GM18520 (cell line): Measurements from ENCODE around the gene CYP2D6.
"Not testable (repeated sequence)": the region's sequence is repeated elsewhere in the genome, so short reads cannot be mapped to it uniquely, and the experiment has no call there.

Experiments used
- ATAC-seq: cut with Tn5 transposase; IDR thresholded peaks from one replicate; pipeline ENCODE4 v1.9.1; 2021; ENCODE audit not compliant: unreplicated experiment

Gene CYP2D6

GRCh38 chr22:42135688-42136087 is 5.1 kb upstream of the CYP2D6 start:
- not testable (repeated sequence) for ATAC-seq

DNA sequence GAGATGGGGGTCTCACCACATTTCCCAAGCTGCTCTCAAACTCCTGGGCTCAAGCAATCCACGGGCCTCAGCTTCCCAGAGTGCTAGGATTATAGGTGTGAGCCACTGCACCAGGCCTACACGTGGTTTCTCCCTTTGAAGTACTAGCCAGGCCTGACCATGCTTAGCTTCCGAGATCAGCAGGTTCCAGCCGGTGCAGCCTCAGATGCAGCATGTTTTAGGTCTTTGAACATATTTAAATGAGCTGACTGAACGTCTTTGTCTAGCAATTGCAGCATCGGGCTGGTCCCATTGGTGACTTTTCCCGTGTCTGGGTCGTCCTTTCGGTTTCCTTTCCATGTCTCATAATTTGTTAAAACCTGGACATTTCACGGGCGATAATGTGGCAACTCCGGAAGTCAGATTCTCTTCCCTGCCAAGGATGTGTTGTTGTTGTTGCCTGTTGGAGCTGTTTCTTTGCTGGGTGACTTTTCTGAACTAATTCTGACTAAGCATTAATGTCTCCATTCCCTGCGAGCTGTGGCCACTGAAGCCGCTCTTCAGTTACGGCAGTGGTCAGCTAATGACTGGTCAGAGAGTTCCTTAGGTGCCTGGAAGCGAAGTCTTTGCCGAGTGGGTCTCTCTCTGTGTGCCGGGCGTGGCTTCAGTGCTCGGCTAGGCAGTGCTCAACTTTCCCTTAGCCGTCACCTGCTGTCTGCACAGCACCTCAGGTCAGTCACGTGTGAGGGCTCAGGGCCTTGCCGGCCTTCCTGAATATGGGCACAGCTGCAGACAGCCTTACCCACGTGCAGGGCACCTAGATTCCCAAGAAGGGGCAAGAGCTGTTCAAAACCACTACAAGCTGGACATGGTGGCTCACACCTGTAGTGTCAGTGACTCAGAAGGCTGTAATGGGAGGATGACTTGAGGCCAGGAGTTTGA is 3.8 kb upstream of the CYP2D6 start:
- no peak for ATAC-seq

DNA sequence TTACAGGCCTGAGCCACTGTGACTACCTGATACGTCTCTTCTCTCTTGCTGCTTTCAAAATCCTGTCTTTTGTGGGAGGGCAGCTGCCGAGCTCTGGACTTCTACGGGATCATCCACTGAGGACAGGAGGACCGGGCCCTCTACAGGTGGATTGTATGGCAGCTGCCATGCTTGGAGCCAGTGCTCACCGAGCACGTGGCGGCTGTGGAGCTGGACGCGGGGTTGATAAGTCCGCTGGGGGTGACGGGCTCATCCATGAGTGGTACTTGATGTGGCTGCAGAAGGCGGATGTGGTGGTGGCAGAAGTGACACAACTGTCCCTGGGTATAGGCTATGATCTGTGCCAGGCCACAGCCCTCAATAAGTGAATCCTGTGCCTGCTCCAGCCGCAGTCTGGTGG is 1.8 kb upstream of the CYP2D6 start:
- ATAC-seq, result no peak

DNA sequence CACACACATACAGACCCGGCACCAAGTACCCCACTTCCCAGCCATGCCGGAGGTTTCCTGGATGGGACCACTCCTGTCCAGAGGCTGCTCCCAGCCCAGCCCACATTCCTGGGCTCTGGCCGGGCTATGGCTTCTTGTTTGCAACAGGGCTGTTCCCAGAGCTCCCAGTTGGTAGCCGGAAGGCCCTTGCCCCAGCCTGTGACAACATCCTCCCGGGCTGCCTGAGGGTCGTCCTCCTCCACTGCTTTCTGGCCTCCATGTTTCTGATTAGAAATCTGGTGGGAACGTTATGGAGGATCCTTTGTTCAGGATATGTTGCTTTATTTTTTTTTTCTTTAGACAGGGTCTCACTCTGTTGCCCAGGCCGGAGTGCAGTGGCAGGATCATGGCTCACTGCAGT is 952 bp upstream of the CYP2D6 start:
- no peak for ATAC-seq

GRCh38 chr22:42130182-42130581 is 428 bp downstream of the CYP2D6 start:
- ATAC-seq, result not testable (repeated sequence)

GRCh38 chr22:42128776-42129694 is 1.6 kb downstream of the CYP2D6 start:
- not testable (repeated sequence) for ATAC-seq

DNA sequence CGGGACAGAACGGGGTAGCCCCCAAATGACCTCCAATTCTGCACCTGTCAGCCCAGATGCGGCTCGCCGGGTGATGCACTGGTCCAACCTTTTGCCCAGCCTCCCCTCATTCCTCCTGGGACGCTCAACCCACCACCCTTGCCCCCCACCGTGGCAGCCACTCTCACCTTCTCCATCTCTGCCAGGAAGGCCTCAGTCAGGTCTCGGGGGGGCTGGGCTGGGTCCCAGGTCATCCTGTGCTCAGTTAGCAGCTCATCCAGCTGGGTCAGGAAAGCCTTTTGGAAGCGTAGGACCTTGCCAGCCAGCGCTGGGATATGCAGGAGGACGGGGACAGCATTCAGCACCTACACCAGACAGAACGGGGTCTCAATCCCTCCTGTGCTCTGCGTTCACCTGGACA is 2.6 kb downstream of the CYP2D6 start:
- not testable (repeated sequence) for ATAC-seq

DNA sequence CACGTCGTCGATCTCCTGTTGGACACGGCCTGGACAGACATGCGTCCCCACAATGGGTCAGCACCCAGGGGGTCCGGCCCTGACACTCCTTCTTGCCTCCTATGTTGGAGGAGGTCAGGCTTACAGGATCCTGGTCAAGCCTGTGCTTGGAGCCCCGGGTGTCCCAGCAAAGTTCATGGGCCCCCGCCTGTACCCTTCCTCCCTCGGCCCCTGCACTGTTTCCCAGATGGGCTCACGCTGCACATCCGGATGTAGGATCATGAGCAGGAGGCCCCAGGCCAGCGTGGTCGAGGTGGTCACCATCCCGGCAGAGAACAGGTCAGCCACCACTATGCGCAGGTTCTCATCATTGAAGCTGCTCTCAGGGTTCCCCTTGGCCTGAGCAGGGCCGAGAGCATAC is 3.0 kb downstream of the CYP2D6 start:
- no peak for ATAC-seq

GRCh38 chr22:42123529-42123928 is 7.1 kb downstream of the CYP2D6 start:
- ATAC-seq, result not testable (repeated sequence)

DNA sequence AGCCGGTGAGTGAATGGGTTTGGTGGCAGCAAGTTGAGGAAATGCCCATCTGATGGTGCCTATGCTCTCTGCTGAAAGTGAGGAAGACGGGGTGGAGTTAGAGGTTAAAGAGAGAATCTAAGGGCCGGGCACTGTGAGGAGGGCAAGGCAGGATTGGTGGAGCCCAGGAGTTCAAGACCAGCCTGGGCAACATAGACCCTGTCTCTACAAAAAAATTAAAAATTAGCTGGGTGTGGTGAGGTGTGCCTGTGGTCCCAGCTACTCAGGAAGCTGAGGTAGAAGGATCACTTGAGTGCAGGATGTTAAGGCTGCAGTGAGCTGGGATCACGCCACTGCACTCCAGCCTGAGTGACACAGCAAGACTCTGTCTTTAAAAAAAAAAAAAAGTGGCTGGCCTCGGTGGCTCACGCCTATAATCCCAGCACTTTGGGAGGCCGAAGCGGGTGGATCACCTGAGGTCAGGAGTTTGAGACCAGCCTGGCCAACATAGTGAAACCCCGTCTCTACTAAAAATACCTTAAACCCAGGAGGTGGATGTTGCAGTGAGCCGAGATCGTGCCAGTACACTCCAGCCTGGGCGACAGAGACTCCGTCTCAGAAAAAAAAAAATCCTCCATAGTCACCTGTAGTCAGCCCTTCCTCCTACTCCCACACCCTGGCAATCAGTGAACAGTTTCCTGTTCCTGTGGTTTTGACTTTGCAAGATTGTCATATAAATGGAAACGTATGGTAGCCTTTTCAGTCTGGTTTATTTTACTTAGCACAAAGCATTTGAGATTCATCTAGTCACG is 10.2 kb downstream of the CYP2D6 start:
- ATAC-seq, result not testable (repeated sequence)

GRCh38 chr22:42116848-42117424 is 13.7 kb downstream of the CYP2D6 start:
- ATAC-seq, result no peak

GRCh38 chr22:42115420-42115830 is 15.2 kb downstream of the CYP2D6 start:
- not testable (repeated sequence) for ATAC-seq

GRCh38 chr22:42114721-42115120 is 15.9 kb downstream of the CYP2D6 start:
- no peak for ATAC-seq

- not testable (repeated sequence) for ATAC-seq
These were observed 17.8 kb downstream of the CYP2D6 start for GRCh38 chr22:42112793-42113192.

DNA sequence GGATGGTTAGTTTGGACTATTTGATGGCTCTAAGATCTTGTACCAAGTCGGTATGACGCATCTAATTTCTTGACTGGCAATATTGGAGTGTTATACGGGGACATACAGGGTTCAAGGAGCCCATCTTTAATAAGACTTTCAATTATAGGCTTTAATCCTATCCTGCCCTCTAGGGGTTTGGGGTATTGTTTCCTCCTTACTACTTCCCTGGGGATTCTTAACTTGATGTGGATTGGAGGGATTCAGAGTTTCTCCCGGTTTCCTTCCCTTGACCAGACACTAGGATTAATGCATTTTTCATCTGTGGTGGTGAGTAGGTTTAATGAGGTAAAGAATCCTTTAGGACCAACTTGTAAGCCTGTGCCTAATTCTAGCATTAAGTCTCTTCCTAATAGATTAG is 18.8 kb downstream of the CYP2D6 start:
- no peak for ATAC-seq

DNA sequence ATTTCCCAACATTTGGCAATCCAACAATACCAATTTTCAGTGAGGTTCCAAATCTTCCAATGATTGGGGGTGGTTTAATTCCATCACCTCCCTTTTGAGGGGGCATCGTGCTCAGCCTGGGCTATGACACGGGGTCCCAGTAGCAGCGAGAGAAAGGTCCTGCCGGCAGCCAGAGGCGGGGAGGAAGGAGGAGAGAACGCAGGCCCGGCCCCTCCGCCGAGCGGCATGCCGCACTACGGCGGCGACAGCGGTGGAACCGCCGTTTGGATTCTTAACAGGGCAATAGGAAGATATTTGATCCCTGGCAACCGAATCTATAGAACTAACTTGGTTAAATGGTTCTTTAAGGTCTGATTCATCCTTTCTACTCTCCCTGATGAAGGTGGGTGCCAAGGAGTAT is 21.8 kb downstream of the CYP2D6 start:
- ATAC-seq, result no peak

DNA sequence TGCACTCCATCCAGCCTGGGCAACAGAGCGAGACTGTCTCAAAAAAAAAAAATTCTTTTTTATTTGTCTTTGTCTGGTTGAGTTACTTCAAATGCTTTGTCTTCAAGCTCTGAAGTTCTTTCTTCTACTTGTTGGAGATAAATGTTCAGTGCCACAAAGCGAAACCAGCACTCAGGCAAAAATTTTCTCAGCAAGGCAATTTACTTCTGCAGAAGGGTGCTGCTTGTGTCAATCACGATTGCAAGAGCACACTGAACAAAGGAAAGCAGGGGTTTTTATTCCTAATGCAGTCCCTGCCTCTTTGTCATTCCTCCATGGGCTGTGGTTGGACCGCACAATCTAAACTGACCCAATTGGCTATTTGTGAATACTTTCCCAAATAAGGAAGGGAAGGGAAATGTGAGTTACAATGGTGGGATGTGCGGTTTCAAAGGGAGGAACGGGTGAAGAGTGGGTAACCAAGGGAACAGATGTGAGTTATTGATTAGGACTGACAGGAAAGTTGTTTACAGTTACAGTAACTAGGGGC is 26.2 kb downstream of the CYP2D6 start:
- not testable (repeated sequence) for ATAC-seq

DNA sequence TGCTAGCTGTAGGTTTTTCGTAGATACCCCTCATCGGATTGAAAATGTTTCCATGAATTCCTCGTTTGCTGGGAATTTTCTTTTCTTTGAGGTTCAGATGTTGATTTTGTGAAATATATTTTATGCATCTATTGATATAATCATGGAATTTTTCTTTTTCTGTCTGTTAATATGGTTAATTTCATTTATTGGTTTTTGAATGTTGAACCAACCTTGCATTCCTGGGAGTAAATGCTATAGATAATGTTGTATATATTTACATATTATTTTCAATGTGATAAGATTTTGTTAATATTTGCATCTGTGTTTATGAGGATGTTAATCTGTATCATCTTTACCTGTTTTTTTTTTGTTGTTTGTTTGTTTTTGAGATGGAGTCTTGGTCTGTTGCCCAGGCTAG is 29.4 kb downstream of the CYP2D6 start:
- no peak for ATAC-seq

- ATAC-seq, result no peak
These were observed 39.2 kb downstream of the CYP2D6 start for GRCh38 chr22:42091455-42091782.
